ENCODE measurements around the gene NAV1. TPM values are rescaled to one million over a fixed set of nuclear protein-coding genes. Genes with fewer than 3 reads are reported as not detected.

NAV1 gene
- total and polyA plus RNA-seq, 2 donors = 19.0 to 27.5 TPM

GRCh38 chr1:201525193-201525778 lies 13.6 kb upstream of the NAV1 start:
- Histone ChIP-seq H3K27ac (ENCODE audit: low read depth) (no peak overlapping the region), H3K36me3 (ENCODE audit: insufficient read depth) (no peaks in the 10 kb centered on the region), H3K4me1 (ENCODE audit: insufficient read depth) (no peaks in the 10 kb centered on the region), H3K4me3 (ENCODE audit: low read depth, low read length) (no peak overlapping the region)
- 94% methylated on average over 1 of the region's 1 CpG for WGBS
- DNase-seq (ENCODE audit: extremely low spot score) = no peak

DNA sequence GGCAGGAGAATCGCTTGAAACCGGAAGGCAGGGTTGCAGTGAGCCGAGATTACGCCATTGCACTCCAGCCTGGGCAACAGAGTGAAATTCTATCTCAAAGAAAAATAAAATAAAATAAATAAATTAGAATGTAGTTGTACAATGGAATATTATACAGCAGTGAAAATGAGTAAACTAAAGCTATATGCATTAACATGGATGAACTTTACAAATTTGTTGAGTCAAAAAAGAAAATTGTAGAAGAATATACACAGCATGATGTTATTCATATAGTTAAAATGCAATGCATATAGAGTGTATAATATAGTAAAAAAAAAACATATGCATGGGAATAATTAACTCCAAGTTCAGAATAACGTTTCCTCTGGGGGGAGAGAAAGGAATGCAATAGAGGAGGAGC lies 11.0 kb upstream of the NAV1 start:
- Histone ChIP-seq H3K27ac (ENCODE audit: low read depth) (no peak overlapping the region), H3K36me3 (ENCODE audit: insufficient read depth) (no peaks in the 10 kb centered on the region), H3K4me1 (ENCODE audit: insufficient read depth) (no peaks in the 10 kb centered on the region), H3K4me3 (ENCODE audit: low read depth, low read length) (no peak overlapping the region)
- no peak for DNase-seq (ENCODE audit: extremely low spot score)
- 93% methylated on average over 5 of the region's 5 CpGs for WGBS

DNA sequence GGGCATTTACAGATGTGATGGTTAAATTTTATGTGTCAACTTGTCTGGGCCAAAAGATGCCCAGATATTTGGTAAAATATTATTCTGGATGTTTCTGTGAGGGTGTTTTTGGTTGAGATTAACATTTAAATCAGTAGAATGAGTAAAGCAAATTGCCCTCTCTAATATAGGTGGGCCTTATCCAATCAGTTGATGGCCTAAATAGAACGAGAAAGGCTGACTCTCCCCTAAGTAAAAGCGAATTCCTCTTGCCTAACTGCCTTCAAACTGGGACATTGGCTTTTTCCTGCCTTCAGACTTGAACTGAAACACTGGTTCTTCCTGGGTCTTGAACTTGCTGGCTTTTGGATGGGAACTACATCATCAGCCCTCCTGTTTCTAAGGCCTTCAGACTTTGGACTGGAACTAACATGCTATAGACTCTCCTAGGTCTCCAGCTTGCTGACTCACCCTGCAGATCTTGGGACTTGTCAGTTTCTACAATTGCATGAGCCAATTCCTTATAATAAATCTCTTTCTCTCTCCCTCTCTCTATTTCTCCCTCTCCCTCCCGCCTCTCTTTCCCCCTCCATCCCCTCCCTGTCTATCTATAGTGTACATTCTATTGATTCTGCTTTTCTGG lies 10.2 kb upstream of the NAV1 start:
- Histone ChIP-seq H3K27ac (ENCODE audit: low read depth) (no peak overlapping the region), H3K4me1 (ENCODE audit: insufficient read depth) (no peaks in the 10 kb centered on the region), H3K36me3 (ENCODE audit: insufficient read depth) (no peaks in the 10 kb centered on the region), H3K4me3 (ENCODE audit: low read depth, low read length) (no peak overlapping the region)
- WGBS = 86% methylated on average over 3 of the region's 3 CpGs
- DNase-seq (ENCODE audit: extremely low spot score) = no peak

- Histone ChIP-seq H3K36me3 (ENCODE audit: insufficient read depth) (no peaks in the 10 kb centered on the region), H3K27ac (ENCODE audit: low read depth) (no peak overlapping the region), H3K4me3 (ENCODE audit: low read depth, low read length) (no peak overlapping the region), H3K4me1 (ENCODE audit: insufficient read depth) (no peaks in the 10 kb centered on the region)
- 29% methylated on average over 26 of the region's 26 CpGs for WGBS
- DNase-seq (ENCODE audit: extremely low spot score) = peak; percentile 50
These were observed 8.0 kb upstream of the NAV1 start for GRCh38 chr1:201530741-201531531.

- H3K36me3 ChIP-seq (ENCODE audit: insufficient read depth) = no peaks in the 10 kb centered on the region
- no peak overlapping the region for H3K27ac ChIP-seq (ENCODE audit: low read depth)
- DNase-seq (ENCODE audit: extremely low spot score) = no peak
- H3K4me1 ChIP-seq (ENCODE audit: insufficient read depth) = no peaks in the 10 kb centered on the region
- no peak overlapping the region for H3K4me3 ChIP-seq (ENCODE audit: low read depth, low read length)
- 70% methylated on average over 9 of the region's 9 CpGs for WGBS
These were observed 7.1 kb upstream of the NAV1 start for GRCh38 chr1:201531551-201532425.

- H3K36me3 ChIP-seq (ENCODE audit: insufficient read depth) = no peaks in the 10 kb centered on the region
- 55% methylated on average over 4 of the region's 4 CpGs for WGBS
- no peaks in the 10 kb centered on the region for H3K4me1 ChIP-seq (ENCODE audit: insufficient read depth)
- H3K4me3 ChIP-seq (ENCODE audit: low read depth, low read length) = no peak overlapping the region
- no peak for DNase-seq (ENCODE audit: extremely low spot score)
- H3K27ac ChIP-seq (ENCODE audit: low read depth) = no peak overlapping the region
These were observed 5.1 kb upstream of the NAV1 start for GRCh38 chr1:201533836-201534235.

GRCh38 chr1:201535046-201535918 lies 3.6 kb upstream of the NAV1 start:
- Histone ChIP-seq H3K4me3 (ENCODE audit: low read depth, low read length) (no peak overlapping the region), H3K36me3 (ENCODE audit: insufficient read depth) (no peaks in the 10 kb centered on the region), H3K27ac (ENCODE audit: low read depth) (no peak overlapping the region), H3K4me1 (ENCODE audit: insufficient read depth) (no peaks in the 10 kb centered on the region)
- WGBS = 32% methylated on average over 6 of the region's 6 CpGs
- DNase-seq (ENCODE audit: extremely low spot score) = no peak

GRCh38 chr1:201535919-201536245 lies 3.0 kb upstream of the NAV1 start:
- 52% methylated on average over 6 of the region's 6 CpGs for WGBS
- DNase-seq (ENCODE audit: extremely low spot score) = no peak
- no peaks in the 10 kb centered on the region for H3K4me1 ChIP-seq (ENCODE audit: insufficient read depth)
- H3K4me3 ChIP-seq (ENCODE audit: low read depth, low read length) = no peak overlapping the region
- no peak overlapping the region for H3K27ac ChIP-seq (ENCODE audit: low read depth)
- H3K36me3 ChIP-seq (ENCODE audit: insufficient read depth) = no peaks in the 10 kb centered on the region

DNA sequence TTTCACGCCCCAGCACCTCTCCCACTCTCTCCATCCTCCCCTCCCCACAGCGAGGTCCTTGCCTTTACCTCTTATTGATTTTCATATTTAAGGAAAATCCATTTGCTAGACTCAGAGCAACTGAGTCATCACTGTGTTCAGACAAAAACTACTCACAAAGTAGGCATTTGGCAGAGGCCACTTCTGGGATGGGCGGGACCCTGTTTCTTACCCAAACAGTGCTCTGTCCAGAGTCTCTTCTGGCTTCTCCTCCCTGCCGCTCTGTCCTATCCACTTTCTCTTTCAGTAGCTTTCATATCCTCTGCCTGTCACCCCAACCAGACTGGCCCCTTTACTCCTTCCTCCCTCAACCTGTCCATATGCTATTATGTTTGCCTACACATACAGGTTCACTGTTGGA lies 2.4 kb upstream of the NAV1 start:
- H3K4me1 ChIP-seq (ENCODE audit: insufficient read depth) = no peaks in the 10 kb centered on the region
- H3K27ac ChIP-seq (ENCODE audit: low read depth) = no peak overlapping the region
- H3K36me3 ChIP-seq (ENCODE audit: insufficient read depth) = no peaks in the 10 kb centered on the region
- no peak overlapping the region for H3K4me3 ChIP-seq (ENCODE audit: low read depth, low read length)
- DNase-seq (ENCODE audit: extremely low spot score) = no peak
- 56% methylated on average over 4 of the region's 4 CpGs for WGBS

GRCh38 chr1:201537028-201537427 lies 1.9 kb upstream of the NAV1 start:
- H3K4me3 ChIP-seq (ENCODE audit: low read depth, low read length) = no peak overlapping the region
- 73% methylated on average over 2 of the region's 2 CpGs for WGBS
- DNase-seq (ENCODE audit: extremely low spot score) = no peak
- no peak overlapping the region for H3K27ac ChIP-seq (ENCODE audit: low read depth)
- no peaks in the 10 kb centered on the region for H3K4me1 ChIP-seq (ENCODE audit: insufficient read depth)
- no peaks in the 10 kb centered on the region for H3K36me3 ChIP-seq (ENCODE audit: insufficient read depth)

DNA sequence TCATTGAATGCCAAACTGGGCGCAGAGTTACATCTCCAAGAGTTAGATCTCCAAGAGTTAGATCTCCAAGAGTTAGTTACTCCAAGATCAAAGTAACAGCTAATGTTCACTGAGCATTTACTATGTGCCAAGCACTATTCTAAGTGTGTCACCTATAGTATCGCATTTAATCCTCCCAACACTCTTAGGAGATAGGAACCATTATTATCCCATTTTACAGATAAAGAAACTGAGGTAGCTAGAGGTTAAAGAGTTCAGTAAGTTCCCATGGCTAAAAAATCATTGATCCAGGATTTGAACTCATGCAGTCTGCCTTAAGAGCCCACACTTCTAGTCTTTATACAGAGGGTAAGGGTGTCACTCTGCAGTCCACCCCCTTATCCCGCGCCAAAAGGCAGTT lies 1.5 kb upstream of the NAV1 start:
- H3K4me3 ChIP-seq (ENCODE audit: low read depth, low read length) = no peak overlapping the region
- no peak for DNase-seq (ENCODE audit: extremely low spot score)
- no peaks in the 10 kb centered on the region for H3K36me3 ChIP-seq (ENCODE audit: insufficient read depth)
- no peaks in the 10 kb centered on the region for H3K4me1 ChIP-seq (ENCODE audit: insufficient read depth)
- H3K27ac ChIP-seq (ENCODE audit: low read depth) = no peak overlapping the region
- 98% methylated on average over 4 of the region's 4 CpGs for WGBS

GRCh38 chr1:201537891-201538611 lies 876 bp upstream of the NAV1 start:
- H3K4me1 ChIP-seq (ENCODE audit: insufficient read depth) = no peaks in the 10 kb centered on the region
- no peak overlapping the region for H3K4me3 ChIP-seq (ENCODE audit: low read depth, low read length)

More at GRCh38 chr1:201537891-201538611, 876 bp upstream of the NAV1 start:
- Histone ChIP-seq H3K27ac (ENCODE audit: low read depth) (no peak overlapping the region), H3K36me3 (ENCODE audit: insufficient read depth) (no peaks in the 10 kb centered on the region)
- DNase-seq (ENCODE audit: extremely low spot score) = no peak
- WGBS = 34% methylated on average over 6 of the region's 6 CpGs
